GM23338 (cell line): ENCODE data around the gene LTV1. TPM values are rescaled to one million over a fixed set of nuclear protein-coding genes. Genes with fewer than 3 reads are reported as not detected.

Experiments
- ATAC-seq: fragments of 200-7000 bp; cut with Tn5 transposase; 3 replicates; pipeline ENCODE4 v1.9.1; 2020
- DNase-seq: peaks from one replicate; pipeline ENCODE4 v3.0.0-alpha.2; 2015; ENCODE audit warnings: low spot score
- H2AFZ ChIP-seq: fragments of 200-600 bp; sonication (generic); 2 replicates; pipeline ENCODE4 v1.8.0; 2016; ENCODE audit warnings: antibody characterized with exemption, mild to moderate bottlenecking, moderate library complexity
- H3F3A ChIP-seq: fragments of 200-600 bp; sonication (generic); replicated peaks from 2 replicates; pipeline ENCODE4 v1.8.0; 2017; ENCODE audit warnings: antibody characterized with exemption, mixed run types, low read depth
- H3K27ac ChIP-seq: fragments of 200-600 bp; sonication (generic); 2 replicates; pipeline ENCODE4 v1.6.1; 2016; ENCODE audit warnings: low read depth
- H3K27me3 ChIP-seq: fragments of 200-600 bp; sonication (generic); 2 replicates; pipeline ENCODE4 v1.8.0; 2016; ENCODE audit warnings: mild to moderate bottlenecking, mixed run types, moderate library complexity; ENCODE audit not compliant: insufficient read depth
- H3K36me3 ChIP-seq: fragments of 200-600 bp; sonication (generic); 2 replicates; pipeline ENCODE4 v1.8.0; 2016; ENCODE audit warnings: mild to moderate bottlenecking; ENCODE audit not compliant: insufficient read depth
- H3K4me1 ChIP-seq: fragments of 200-600 bp; sonication (generic); 2 replicates; pipeline ENCODE4 v1.8.0; 2016; ENCODE audit warnings: mild to moderate bottlenecking, moderate library complexity; ENCODE audit not compliant: insufficient read depth
- H3K4me2 ChIP-seq: fragments of 200-600 bp; sonication (generic); 2 replicates; pipeline ENCODE4 v1.7.1; 2017; ENCODE audit warnings: mixed run types
- H3K4me3 ChIP-seq: fragments of 200-600 bp; sonication (generic); 2 replicates; pipeline ENCODE4 v1.6.1; 2016; ENCODE audit warnings: mixed run types
- H3K79me2 ChIP-seq: fragments of 200-600 bp; sonication (generic); replicated peaks from 2 replicates; pipeline ENCODE4 v1.8.0; 2017; ENCODE audit warnings: mild to moderate bottlenecking; ENCODE audit not compliant: insufficient read depth
- H3K9me2 ChIP-seq: fragments of 200-600 bp; sonication (generic); 2 replicates; pipeline ENCODE4 v1.8.0; 2017; ENCODE audit not compliant: insufficient read depth
- H4K20me1 ChIP-seq: fragments of 200-600 bp; sonication (generic); replicated peaks from 2 replicates; pipeline ENCODE4 v1.8.0; 2017; ENCODE audit warnings: mild to moderate bottlenecking; ENCODE audit not compliant: insufficient read depth
- H3K27ac Mint-ChIP-seq: 2 replicates; pipeline ENCODE4 v1.8.0; 2020; ENCODE audit warnings: inconsistent platforms, mild to moderate bottlenecking, moderate library complexity, mixed read lengths
- H3K27me3 Mint-ChIP-seq: 3 replicates; pipeline ENCODE4 v1.8.0; 2022; ENCODE audit warnings: low read depth, mild to moderate bottlenecking, moderate library complexity, mixed read lengths, inconsistent platforms; ENCODE audit not compliant: insufficient read depth, poor library complexity
- H3K36me3 Mint-ChIP-seq: 3 replicates; pipeline ENCODE4 v1.8.0; 2021; ENCODE audit warnings: low read depth, mild to moderate bottlenecking, inconsistent platforms, moderate library complexity, mixed read lengths
- H3K4me1 Mint-ChIP-seq: 3 replicates; pipeline ENCODE4 v1.8.0; 2020; ENCODE audit warnings: mild to moderate bottlenecking, inconsistent platforms, mixed read lengths
- H3K4me3 Mint-ChIP-seq: 3 replicates; pipeline ENCODE4 v1.8.0; 2021; ENCODE audit warnings: moderate library complexity, mild to moderate bottlenecking, inconsistent platforms, mixed read lengths
- H3K9me3 Mint-ChIP-seq: 3 replicates; pipeline ENCODE4 v1.8.0; 2020; ENCODE audit warnings: moderate library complexity, mild to moderate bottlenecking, inconsistent platforms, mixed read lengths
- CREB1 ChIP-seq: fragments of 250-450 bp; sonication (Bioruptor Pico); IDR thresholded peaks from 2 replicates; pipeline ENCODE4 v1.5.0; 2020; ENCODE audit warnings: low read depth, mild to moderate bottlenecking, moderate library complexity
- ETS1 ChIP-seq: IDR thresholded peaks from 2 replicates; pipeline ENCODE4 v1.6.1; 2016; ENCODE audit warnings: antibody characterized with exemption
- EZH2 ChIP-seq: fragments of 200-600 bp; sonication (generic); IDR thresholded peaks from one replicate; pipeline ENCODE4 v1.8.0; 2017; ENCODE audit warnings: antibody characterized with exemption, mild to moderate bottlenecking, low read depth; ENCODE audit not compliant: unreplicated experiment
- POLR2AphosphoS5 ChIP-seq: IDR thresholded peaks from 2 replicates; pipeline ENCODE4 v1.6.1; 2016; ENCODE audit warnings: antibody characterized with exemption, low read depth
- REST ChIP-seq: IDR thresholded peaks from one replicate; pipeline ENCODE4 v1.6.1; 2018; ENCODE audit warnings: antibody characterized with exemption; ENCODE audit not compliant: unreplicated experiment
- STAT1 ChIP-seq: IDR thresholded peaks from one replicate; pipeline ENCODE4 v1.6.1; 2016; ENCODE audit warnings: antibody characterized with exemption; ENCODE audit not compliant: unreplicated experiment
- ZNF114 ChIP-seq: fragments of 250-450 bp; sonication (Bioruptor Pico); IDR thresholded peaks from 2 replicates; pipeline ENCODE4 v1.5.0; 2020; ENCODE audit warnings: mild to moderate bottlenecking, moderate library complexity
- ZNF331 ChIP-seq: fragments of 250-450 bp; sonication (Bioruptor Pico); IDR thresholded peaks from 2 replicates; pipeline ENCODE4 v1.5.0; 2020; ENCODE audit warnings: low read depth, mild to moderate bottlenecking, moderate library complexity
- ZNF462 ChIP-seq: fragments of 250-450 bp; sonication (Bioruptor Pico); IDR thresholded peaks from 2 replicates; pipeline ENCODE4 v1.5.0; 2020; ENCODE audit warnings: mild to moderate bottlenecking, moderate library complexity
- polyA plus RNA-seq: library from polyadenylated mRNA; unstranded; fragments of >200 nt; fragmentation: Nextera tagmentation; extraction: Ambion mirVana; gene quantifications from 2 replicates; pipeline ENCODE4 v1.2.1, GENCODE V29; 2016
- total RNA-seq: library from RNA; depleted of rRNA; stranded (reverse); fragments of >200 nt; shearing (Covaris generic); gene quantifications from 2 replicates; pipeline ENCODE4 v1.2.3, GENCODE V29; 2014

Gene LTV1
- total and polyA plus RNA-seq, 2 experiments from 2014 or later: 36.5 to 72.4 TPM

GRCh38 chr6:143894655-143895054, 51.5 kb downstream of the LTV1 start:
- Histone ChIP-seq H3F3A (no peaks in the 10 kb centered on the region), H3K4me1 (peaks cover 6% of the 10 kb centered on the region; the same call in 1 of the 2 replicates), H3K79me2 (no peaks in the 10 kb centered on the region), H3K9me2 (no peaks in the 10 kb centered on the region; the same call in 1 of the 2 replicates), H3K4me3 (no peak overlapping the region), H3K36me3 (no peaks in the 10 kb centered on the region), H3K27me3 (no peaks in the 10 kb centered on the region), H3K4me2 (no peak overlapping the region), H4K20me1 (no peaks in the 10 kb centered on the region), H3K27ac (no peak overlapping the region), H2AFZ (no peak overlapping the region)
- Mint-ChIP-seq H3K9me3 (no peaks in the 10 kb centered on the region), H3K4me1 (peaks cover 7% of the 10 kb centered on the region; the same call in 2 of the 3 replicates), H3K4me3 (no peak overlapping the region), H3K27ac (no peak overlapping the region), H3K27me3 (no peaks in the 10 kb centered on the region), H3K36me3 (no peaks in the 10 kb centered on the region)
- ATAC-seq: no peak
- no peak for TF ChIP-seq POLR2AphosphoS5
- TF ChIP-seq ZNF114 (CRISPR knock-in tag): no peak
- TF ChIP-seq REST: no peak
- TF ChIP-seq CREB1 (CRISPR knock-in tag): no peak
- no peak for TF ChIP-seq EZH2
- no peak for TF ChIP-seq ETS1
- no peak for TF ChIP-seq STAT1
- no peak for TF ChIP-seq ZNF462 (CRISPR knock-in tag)
- TF ChIP-seq ZNF331 (CRISPR knock-in tag): no peak
- no peak for DNase-seq
